GM19025 (cell line): ENCODE measurements around the gene STAG3.
"Not testable (repeated sequence)": the region's sequence is repeated elsewhere in the genome, so short reads cannot be mapped to it uniquely, and the experiment has no call there.

Experiments
- ATAC-seq: cut with Tn5 transposase; IDR thresholded peaks from one replicate; pipeline ENCODE4 v1.9.1; 2021; ENCODE audit warnings: mild to moderate bottlenecking, low read depth, moderate library complexity; ENCODE audit not compliant: unreplicated experiment

Gene STAG3

GRCh38 chr7:100234660-100235317 lies 57.1 kb downstream of the STAG3 start:
- ATAC-seq, result not testable (repeated sequence)

DNA sequence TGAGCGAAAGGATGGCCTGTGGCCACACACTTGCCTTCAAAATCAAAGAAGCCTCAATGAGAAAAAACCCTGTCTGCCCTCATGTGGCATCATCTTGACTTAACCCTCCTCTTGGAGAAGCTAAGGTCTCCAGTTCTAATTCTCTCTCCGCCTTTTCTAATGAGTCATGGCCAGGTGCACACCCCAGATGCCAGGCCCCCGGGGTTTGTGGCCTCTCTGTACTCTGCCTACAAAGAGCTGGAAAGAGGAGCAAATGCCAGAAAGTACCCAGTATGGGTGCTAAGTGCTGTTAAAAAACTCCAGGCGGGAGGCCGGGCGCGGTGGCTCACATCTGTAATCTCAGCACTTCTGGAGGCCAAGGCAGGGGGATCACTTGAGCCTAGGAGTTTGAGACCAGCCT lies 62.3 kb downstream of the STAG3 start:
- not testable (repeated sequence) for ATAC-seq

DNA sequence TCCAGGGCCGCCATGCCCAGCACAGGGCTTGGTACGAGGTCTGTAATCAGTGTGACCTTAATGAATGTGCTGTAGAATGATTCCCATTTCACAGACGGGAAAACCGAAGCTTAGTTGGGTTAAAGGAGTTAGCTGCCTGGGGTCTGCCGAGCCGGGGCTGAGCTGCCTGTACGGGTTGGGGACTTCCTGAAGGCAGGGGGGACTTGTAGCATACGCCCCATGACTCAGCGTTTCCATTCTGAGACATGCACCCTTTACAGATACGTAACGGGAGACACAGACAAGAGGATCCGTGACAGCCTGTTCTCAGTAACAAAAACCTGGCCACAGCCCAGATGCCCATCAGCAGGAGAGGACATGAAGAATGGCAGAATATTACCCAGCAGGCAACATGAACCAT lies 65.7 kb downstream of the STAG3 start:
- ATAC-seq, result not testable (repeated sequence)

GRCh38 chr7:100244988-100245605 lies 67.4 kb downstream of the STAG3 start:
- ATAC-seq, result not testable (repeated sequence)

DNA sequence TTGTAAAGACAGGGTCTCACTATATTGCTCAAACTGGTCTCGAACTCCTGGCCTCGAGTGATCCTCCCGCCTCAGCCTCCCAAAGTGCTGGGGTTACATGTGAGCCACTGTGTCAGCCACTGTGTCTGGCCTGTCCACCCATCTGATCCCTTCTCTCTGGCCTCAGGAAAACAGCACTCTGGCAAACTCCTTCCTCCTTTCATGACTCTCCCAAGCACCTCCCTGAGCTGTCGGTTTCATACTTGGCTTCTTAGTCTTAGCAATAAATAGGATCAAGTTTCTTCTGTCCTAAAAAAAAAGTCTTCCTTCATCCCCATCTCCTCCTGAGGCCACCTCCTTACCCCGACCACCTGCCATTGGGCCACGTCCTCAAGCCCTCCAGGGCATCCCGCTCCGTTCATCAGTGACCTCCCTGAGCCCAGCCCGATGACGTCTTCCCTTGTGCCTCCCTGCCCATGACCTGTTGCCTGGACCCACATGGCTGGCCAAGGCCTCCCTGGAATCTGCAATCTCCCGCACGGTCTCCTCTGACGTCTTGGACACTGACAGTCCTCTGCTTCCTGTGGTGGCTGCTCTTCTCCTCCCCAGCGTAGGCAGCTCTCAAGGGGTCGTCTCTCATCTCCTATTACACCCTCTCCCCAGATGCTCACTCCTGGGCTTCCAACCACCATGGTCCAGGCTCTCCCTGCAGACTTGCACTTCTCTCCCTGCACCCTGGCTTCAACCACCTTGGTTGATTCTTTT lies 68.6 kb downstream of the STAG3 start:
- not testable (repeated sequence) for ATAC-seq

- not testable (repeated sequence) for ATAC-seq
Observed at GRCh38 chr7:100246865-100247137, 69.1 kb downstream of the STAG3 start.

DNA sequence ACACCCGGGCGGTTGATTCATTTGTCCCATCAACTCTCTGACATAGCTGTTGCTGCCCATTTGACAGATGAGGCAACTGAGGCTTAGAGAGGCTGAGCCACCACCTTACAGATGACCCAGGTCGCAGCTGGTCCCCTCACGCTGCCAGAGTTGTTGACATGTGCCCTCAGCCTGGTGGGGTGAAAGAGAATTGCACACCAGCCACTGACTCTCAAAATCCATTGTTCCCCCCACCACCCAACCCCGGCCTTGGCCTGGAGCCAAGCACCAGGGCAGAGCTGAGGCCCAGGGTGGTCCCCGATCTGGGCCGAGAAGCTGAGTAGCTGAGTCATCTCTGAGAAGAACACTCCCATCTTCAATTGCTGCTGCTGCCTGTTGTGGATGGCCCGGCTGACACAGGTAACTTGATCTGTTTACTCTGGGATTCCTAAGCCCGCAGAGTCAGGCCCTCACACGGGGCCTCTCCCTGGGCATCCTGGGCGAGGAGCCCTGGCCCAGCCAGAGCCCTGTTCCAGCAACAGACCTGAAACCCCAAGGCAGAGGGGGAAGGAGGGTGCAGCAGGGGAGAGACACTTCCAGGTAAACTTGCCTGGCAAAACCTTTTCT lies 69.5 kb downstream of the STAG3 start:
- ATAC-seq, result no peak

- ATAC-seq, result no peak
Observed at GRCh38 chr7:100248483-100248882, 70.8 kb downstream of the STAG3 start.

DNA sequence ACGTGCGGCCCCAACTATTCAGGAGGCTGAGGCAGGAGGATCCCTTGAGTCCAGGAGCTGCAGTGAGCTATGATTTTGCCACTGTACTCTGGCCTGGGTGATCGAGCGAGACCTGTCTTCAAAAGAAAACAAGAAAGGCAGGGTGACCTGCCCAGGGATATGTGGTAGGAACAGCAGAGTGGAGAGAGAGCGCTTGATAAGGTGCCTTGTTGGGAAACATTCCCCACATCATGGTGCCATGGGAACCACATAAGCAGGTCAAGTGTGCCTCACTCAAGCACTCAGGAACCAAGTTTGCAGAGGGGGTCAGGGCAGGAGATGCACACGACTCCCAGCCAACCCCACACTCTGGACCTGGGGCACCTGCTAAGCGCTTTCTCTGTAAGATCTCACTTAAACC lies 79.3 kb downstream of the STAG3 start:
- no peak for ATAC-seq

GRCh38 chr7:100259984-100260383 lies 82.3 kb downstream of the STAG3 start:
- not testable (repeated sequence) for ATAC-seq

DNA sequence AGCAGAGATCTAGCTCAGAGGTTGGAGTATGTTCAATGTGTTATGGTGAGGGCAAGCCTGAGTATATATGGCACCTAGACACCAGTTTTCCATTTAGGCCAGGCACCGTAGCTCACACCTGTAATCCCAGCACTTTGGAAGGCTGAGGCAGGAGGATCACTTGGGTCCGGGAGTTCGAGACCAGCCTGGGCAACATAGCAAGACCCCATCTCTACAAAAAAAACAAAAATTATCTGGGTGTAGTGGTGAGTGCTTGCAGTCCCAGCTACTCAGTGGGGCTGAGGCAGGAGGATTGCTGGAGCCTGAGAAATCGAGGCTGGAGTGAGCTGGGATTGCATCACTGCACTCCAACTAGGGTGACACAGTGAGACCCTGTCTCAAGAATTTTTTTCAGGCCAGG lies 85.2 kb downstream of the STAG3 start:
- not testable (repeated sequence) for ATAC-seq
